ENCODE data around the gene CHIC2.

GRCh38 chr4:54073271-54073880 lies 9.0 kb upstream of the CHIC2 start:
- TF ChIP-seq, protein P1, sequence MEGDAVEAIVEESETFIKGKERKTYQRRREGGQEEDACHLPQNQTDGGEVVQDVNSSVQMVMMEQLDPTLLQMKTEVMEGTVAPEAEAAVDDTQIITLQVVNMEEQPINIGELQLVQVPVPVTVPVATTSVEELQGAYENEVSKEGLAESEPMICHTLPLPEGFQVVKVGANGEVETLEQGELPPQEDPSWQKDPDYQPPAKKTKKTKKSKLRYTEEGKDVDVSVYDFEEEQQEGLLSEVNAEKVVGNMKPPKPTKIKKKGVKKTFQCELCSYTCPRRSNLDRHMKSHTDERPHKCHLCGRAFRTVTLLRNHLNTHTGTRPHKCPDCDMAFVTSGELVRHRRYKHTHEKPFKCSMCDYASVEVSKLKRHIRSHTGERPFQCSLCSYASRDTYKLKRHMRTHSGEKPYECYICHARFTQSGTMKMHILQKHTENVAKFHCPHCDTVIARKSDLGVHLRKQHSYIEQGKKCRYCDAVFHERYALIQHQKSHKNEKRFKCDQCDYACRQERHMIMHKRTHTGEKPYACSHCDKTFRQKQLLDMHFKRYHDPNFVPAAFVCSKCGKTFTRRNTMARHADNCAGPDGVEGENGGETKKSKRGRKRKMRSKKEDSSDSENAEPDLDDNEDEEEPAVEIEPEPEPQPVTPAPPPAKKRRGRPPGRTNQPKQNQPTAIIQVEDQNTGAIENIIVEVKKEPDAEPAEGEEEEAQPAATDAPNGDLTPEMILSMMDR (conservative IDR thresholded peaks at IDR 0.05 in 1 of 2, IDR thresholded peaks at IDR 0.05 in 1 of 2; ENCODE audit: extremely low read depth in 1 of 2, insufficient read depth in 1 of 2, low read depth in 1 of 2, low read length in 2 of 2): no peak
- no peak for TF ChIP-seq EZH2 (IDR thresholded peaks at IDR 0.05; ENCODE audit: borderline replicate concordance, low read length)

All from mammary epithelial cell (primary cell).